Measurements from ENCODE around the gene PAX4. TPM values are rescaled to one million over a fixed set of nuclear protein-coding genes. Genes with fewer than 3 reads are reported as not detected.

PAX4 gene
- total and polyA plus RNA-seq, 10 donors, result not detected

DNA sequence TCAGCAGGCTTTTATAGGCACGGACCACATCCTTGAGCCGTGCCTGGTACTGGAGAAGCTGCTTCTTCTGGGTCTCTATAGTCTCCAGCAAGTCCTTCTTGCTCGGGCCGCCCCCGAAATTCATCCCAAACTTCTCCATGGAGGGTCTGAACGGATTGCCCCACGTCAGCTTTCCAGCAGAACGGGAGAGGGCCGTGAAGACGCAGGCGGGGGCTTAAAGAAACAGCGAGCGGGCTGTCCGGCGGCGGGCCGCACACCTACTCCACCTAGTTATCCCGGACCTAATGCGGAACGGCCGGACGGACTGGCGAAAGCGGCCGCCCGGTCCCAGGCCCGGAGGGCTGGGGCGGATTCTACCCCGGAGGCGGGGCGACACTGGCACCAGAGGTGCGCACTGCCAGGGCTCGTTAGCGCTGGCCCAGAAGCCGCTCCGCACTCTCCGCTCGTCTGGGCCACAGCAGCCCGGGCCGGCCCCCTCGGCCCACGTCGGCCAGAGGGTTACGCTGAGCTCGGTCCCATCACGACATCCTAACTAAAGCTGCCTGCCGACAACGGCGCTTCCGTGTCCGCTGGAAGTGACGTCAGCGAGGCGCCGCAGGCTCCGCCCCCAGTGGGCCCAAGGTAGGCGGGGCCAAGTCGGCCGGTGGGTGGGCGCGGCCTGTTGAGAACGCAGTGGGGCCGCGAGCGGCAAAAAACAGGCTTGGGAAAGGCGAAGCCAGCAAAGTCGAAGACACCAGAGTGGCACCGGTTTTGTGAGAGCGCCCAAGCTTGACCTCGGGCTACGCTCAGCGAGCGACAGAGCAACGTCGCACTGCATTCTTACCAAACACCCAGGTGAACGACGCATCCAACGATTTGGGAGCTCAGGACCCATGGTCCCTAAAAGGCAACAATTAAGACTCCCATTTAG lies 32.6 kb downstream of the PAX4 start, which contains the start of gene GCC1:
Gene GCC1 (minus strand): TSS at position 553 of the 910 bp plus-strand sequence. CDS start 414 bp downstream, at position 139.
- intact Hi-C loops (cut with DNase I; ENCODE audit: low total_unique reads), result loop anchor here (5.0 to 10.0 kb wide), 3 partner anchors 67 to 620 kb away; partner anchors contain the start of genes SND1 and ZNF800

DNA sequence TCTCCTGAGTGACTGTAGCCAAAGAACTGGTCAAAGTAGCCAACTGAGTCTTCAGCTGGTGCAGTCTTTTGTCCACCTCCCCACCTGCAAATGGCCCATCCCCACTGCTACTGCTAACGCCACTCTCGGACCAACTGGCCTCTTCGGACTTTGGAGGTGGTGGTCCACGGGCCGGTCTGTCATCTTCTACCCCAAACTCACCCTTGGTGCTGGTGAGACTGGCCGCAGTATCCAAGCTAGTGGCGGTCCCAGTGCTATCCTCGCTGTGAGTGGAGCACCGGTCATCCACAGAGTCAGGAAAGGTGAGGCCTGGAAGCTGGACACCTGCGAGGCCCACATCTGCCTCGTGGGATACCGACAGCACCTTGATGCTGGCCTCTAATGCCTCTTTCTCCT lies 33.3 kb downstream of the PAX4 start:
- intact Hi-C loops (cut with DNase I; ENCODE audit: low total_unique reads), result loop anchor here (5.0 to 10.0 kb wide), 3 partner anchors 68 to 620 kb away; partner anchors contain the start of genes SND1 and ZNF800
- H3K4me1 ChIP-seq, result peaks cover 38 to 88% (median 71%) of the 10 kb centered on the region in 6 donors
- 32 to 42% (median 38%) methylated on average over 11 to 12 of the region's 12 CpGs for WGBS, 5 donors

More for the DNA sequence above, 32.6 kb downstream of the PAX4 start, which contains the start of gene GCC1:
- Histone ChIP-seq H3K9me3 (no peaks in the 10 kb centered on the region), H3K27ac (peak within 1 kb of the TSS; percentile 83 to 97 (median 92)), H3K4me1 (peaks cover 44 to 88% (median 76%) of the 10 kb centered on the region in 6 donors), H3K4me3 (peak within 1 kb of the TSS; percentile 69 to 88 (median 78)), H3K27me3 (replicated peaks in 1 of 7) (no peaks in the 10 kb centered on the region), H3K36me3 (peaks cover 0 to 41% (median 26%) of the 10 kb centered on the region in 6 donors)
- TF ChIP-seq POLR2A (IDR thresholded peaks at IDR 0.05) (peak in 1 of 3 donors; percentile 71), POLR2AphosphoS5 (IDR thresholded peaks at IDR 0.05) (peak; percentile 98 to 99 (median 98))
- TF ChIP-seq, protein P1, sequence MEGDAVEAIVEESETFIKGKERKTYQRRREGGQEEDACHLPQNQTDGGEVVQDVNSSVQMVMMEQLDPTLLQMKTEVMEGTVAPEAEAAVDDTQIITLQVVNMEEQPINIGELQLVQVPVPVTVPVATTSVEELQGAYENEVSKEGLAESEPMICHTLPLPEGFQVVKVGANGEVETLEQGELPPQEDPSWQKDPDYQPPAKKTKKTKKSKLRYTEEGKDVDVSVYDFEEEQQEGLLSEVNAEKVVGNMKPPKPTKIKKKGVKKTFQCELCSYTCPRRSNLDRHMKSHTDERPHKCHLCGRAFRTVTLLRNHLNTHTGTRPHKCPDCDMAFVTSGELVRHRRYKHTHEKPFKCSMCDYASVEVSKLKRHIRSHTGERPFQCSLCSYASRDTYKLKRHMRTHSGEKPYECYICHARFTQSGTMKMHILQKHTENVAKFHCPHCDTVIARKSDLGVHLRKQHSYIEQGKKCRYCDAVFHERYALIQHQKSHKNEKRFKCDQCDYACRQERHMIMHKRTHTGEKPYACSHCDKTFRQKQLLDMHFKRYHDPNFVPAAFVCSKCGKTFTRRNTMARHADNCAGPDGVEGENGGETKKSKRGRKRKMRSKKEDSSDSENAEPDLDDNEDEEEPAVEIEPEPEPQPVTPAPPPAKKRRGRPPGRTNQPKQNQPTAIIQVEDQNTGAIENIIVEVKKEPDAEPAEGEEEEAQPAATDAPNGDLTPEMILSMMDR (IDR thresholded peaks at IDR 0.05 in 8 of 11, conservative IDR thresholded peaks at IDR 0.05 in 3 of 11), result peak in 2 of 11 experiments; percentile 7 to 19
- DNase-seq, result peak; percentile 98
- WGBS, 5 donors, result 1 to 5% (median 4%) methylated on average over 47 to 78 of the region's 78 CpGs

DNA sequence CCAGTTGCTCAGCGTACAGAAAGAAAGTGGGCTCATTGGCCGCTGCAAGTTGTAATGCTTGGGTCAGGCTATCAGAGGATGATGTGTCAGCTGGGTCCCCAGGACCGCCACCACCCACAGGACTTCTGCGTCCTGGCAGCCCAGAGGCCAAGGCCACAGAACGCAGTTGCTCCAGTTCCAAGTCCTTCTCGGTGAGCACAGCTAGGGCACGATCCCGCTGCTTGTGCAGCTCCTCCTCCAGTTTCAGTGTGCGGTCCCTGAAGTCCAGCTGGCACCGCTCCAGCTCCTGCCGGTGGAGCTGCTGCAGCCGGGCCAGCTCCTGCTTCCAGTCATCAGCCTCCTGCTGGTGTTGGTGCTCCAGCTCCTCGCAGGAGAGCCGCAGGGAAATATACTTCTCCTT lies 35.6 kb downstream of the PAX4 start:
- H3K36me3 ChIP-seq, result peaks cover 0 to 62% (median 34%) of the 10 kb centered on the region in 6 donors
- H3K4me3 ChIP-seq, result no peak overlapping the region
- TF ChIP-seq, protein P1 (IDR thresholded peaks at IDR 0.05 in 8 of 11, conservative IDR thresholded peaks at IDR 0.05 in 3 of 11), result no peak
- TF ChIP-seq POLR2A (IDR thresholded peaks at IDR 0.05), result no peak
- no peak for TF ChIP-seq POLR2AphosphoS5 (IDR thresholded peaks at IDR 0.05)
- no peak for DNase-seq
- no peak overlapping the region for H3K27ac ChIP-seq
- no peaks in the 10 kb centered on the region for H3K27me3 ChIP-seq (replicated peaks in 1 of 7)
- intact Hi-C loops (cut with DNase I; ENCODE audit: low total_unique reads), result loop anchor here (10.0 kb wide), 2 partner anchors 188 to 622 kb away; partner anchors contain the start of gene ZNF800
- WGBS, 5 donors, result 76 to 86% (median 86%) methylated on average over 11 to 14 of the region's 14 CpGs
- H3K9me3 ChIP-seq, result no peaks in the 10 kb centered on the region
- H3K4me1 ChIP-seq, result peaks cover 31 to 78% (median 55%) of the 10 kb centered on the region in 6 donors

More for the DNA sequence above, 33.3 kb downstream of the PAX4 start:
- H3K4me3 ChIP-seq, result peak overlapping the region; percentile 69 to 88 (median 78)
- peak; percentile 81 for DNase-seq
- no peaks in the 10 kb centered on the region for H3K9me3 ChIP-seq
- no peaks in the 10 kb centered on the region for H3K27me3 ChIP-seq (replicated peaks in 1 of 7)
- H3K27ac ChIP-seq, result peak overlapping the region in 6 of 8 donors; percentile 91 to 97 (median 92)
- H3K36me3 ChIP-seq, result peaks cover 0 to 41% (median 28%) of the 10 kb centered on the region in 6 donors
- TF ChIP-seq POLR2AphosphoS5 (IDR thresholded peaks at IDR 0.05), result no peak
- no peak for TF ChIP-seq POLR2A (IDR thresholded peaks at IDR 0.05)
- TF ChIP-seq, protein P1 (IDR thresholded peaks at IDR 0.05 in 8 of 11, conservative IDR thresholded peaks at IDR 0.05 in 3 of 11), result no peak
